SK-N-SH (cell line): ENCODE results near the gene QKI.

Experiments used
- CTCF ChIP-seq: fragments of 200-600 bp; sonication (generic); IDR thresholded peaks from 2 replicates; pipeline ENCODE4 v1.6.1; 2017; ENCODE audit warnings: antibody characterized with exemption, mild to moderate bottlenecking, moderate library complexity
- EP300 ChIP-seq, 2 experiments: IDR thresholded peaks; 2 replicates each; pipeline versions ENCODE4 v1.4.0 to v1.6.1; 2012; ENCODE audit warnings: borderline replicate concordance in 1 of 2, low read depth in 1 of 2, low read length in 1 of 2
- NRF1 ChIP-seq: IDR thresholded peaks from 2 replicates; pipeline ENCODE4 v1.6.1; 2012; ENCODE audit warnings: low read depth, mild to moderate bottlenecking, low read length
- POLR2AphosphoS5 ChIP-seq: IDR thresholded peaks from 2 replicates; pipeline ENCODE4 v1.6.1; 2012; ENCODE audit warnings: low read depth, low read length
- RAD21 ChIP-seq: IDR thresholded peaks from 2 replicates; pipeline ENCODE4 v1.6.1; 2012; ENCODE audit warnings: mild to moderate bottlenecking, low read length
- SIN3A ChIP-seq: IDR thresholded peaks from 2 replicates; pipeline ENCODE4 v1.6.1; 2012; ENCODE audit warnings: low read depth, mild to moderate bottlenecking, low read length, moderate library complexity, borderline replicate concordance
- TEAD4 ChIP-seq: IDR thresholded peaks from 2 replicates; pipeline ENCODE4 v1.4.0; 2012; ENCODE audit warnings: mild to moderate bottlenecking, borderline replicate concordance; ENCODE audit not compliant: insufficient read depth
- USF1 ChIP-seq: IDR thresholded peaks from 2 replicates; pipeline ENCODE4 v1.4.0; 2012; ENCODE audit warnings: low read depth, borderline replicate concordance
- TF ChIP-seq, protein P1 (sequence below): IDR thresholded peaks from 2 replicates; pipeline ENCODE4 v1.4.0; 2012; ENCODE audit warnings: low read depth

DNA sequence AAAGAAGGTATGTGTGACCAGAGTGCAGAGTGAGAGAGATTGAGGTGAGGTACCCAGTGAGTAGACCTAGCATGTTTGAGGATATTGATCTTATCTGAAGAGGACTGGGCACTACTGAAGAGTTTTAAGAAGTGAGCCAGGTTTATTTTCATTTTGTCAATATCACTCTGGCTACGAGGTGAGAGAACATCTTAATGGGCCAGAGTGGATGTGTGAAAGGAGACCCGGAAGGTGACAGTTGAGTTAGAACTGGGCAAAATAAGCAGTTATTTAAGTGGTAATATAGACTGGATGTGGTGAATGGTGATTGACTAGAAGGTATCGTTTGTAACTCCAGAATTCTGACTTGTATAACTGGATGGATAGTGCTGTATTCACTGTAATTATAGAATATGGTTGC is 134.1 kb downstream of the QKI start:
- TF ChIP-seq CTCF (no peak), TEAD4 (no peak), NRF1 (no peak), SIN3A (no peak), USF1 (no peak), EP300 (IDR thresholded peaks at IDR 0.05; ENCODE audit: borderline replicate concordance in 1 of 2, low read depth in 1 of 2, low read length in 1 of 2) (no peak), POLR2AphosphoS5 (no peak), RAD21 (no peak)
- TF ChIP-seq, protein P1, sequence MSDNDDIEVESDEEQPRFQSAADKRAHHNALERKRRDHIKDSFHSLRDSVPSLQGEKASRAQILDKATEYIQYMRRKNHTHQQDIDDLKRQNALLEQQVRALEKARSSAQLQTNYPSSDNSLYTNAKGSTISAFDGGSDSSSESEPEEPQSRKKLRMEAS: no peak
